Measurements from ENCODE around the gene MFSD12. TPM values are rescaled to one million over a fixed set of nuclear protein-coding genes. Genes with fewer than 3 reads are reported as not detected.

MFSD12 gene
- 74.1 and 80.9 TPM in 2 replicates for total RNA-seq (ENCODE audit: low replicate concordance)
- long read RNA-seq, partial matches to known transcripts: 0 of 1 reads
- long read RNA-seq, other reads (novel, unspliced or antisense): 0 of 1 reads

DNA sequence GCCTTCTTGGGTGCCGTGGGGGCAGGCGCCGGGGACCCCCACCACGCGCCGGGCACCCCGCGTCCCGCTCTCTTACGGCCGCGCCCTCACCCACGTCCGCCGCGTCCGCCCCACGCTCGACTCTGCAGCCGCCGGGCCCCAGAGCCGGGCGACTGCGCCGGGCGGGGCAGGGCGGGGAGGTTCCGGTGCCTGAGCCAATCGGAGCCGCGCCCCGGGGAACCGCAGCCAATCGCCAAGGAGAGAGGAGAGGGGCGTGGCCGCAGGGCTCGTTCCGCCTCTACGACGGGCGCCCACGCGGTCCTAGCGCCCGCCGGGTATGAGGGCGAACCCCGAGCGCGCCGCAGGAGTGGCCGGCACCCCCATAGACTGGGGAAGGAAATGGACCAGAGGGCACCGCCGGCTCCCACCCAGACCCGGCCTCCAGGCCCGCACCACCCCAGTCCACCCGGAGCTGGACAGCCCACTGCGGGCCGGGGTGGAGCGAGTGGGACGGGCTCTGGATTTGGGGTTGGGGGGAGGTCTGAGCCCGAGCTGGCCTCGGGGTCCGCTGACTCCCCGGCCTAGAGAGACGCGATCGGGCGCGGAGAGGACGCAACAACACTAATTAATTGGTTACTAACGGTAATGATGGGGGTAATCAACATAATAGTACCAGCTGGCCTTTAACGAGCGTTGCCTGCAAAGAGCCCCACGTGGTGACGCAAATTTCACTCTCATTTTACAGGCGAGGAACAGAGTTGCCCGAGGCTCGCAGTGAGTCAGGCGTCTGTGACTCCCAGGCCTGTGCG, at the start of gene MFSD12:
Gene MFSD12 (minus strand): TSS at position 126 of the 788 bp plus-strand sequence. CDS start 183 bp downstream, outside the sequence.
- peak; percentile 95 for DNase-seq (ENCODE audit: extremely low spot score, unreplicated experiment)
- peak within 1 kb of the TSS; percentile 78 for H3K27ac Mint-ChIP-seq
- no peaks in the 10 kb centered on the region for H3K9me3 Mint-ChIP-seq
- H3K4me3 Mint-ChIP-seq: peak within 1 kb of the TSS; percentile 92
- H3K27me3 Mint-ChIP-seq: no peaks in the 10 kb centered on the region
- TF ChIP-seq, protein P1, sequence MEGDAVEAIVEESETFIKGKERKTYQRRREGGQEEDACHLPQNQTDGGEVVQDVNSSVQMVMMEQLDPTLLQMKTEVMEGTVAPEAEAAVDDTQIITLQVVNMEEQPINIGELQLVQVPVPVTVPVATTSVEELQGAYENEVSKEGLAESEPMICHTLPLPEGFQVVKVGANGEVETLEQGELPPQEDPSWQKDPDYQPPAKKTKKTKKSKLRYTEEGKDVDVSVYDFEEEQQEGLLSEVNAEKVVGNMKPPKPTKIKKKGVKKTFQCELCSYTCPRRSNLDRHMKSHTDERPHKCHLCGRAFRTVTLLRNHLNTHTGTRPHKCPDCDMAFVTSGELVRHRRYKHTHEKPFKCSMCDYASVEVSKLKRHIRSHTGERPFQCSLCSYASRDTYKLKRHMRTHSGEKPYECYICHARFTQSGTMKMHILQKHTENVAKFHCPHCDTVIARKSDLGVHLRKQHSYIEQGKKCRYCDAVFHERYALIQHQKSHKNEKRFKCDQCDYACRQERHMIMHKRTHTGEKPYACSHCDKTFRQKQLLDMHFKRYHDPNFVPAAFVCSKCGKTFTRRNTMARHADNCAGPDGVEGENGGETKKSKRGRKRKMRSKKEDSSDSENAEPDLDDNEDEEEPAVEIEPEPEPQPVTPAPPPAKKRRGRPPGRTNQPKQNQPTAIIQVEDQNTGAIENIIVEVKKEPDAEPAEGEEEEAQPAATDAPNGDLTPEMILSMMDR (conservative IDR thresholded peaks at IDR 0.05): no peak
- H3K4me1 Mint-ChIP-seq (ENCODE audit: unreplicated experiment): peaks cover 16% of the 10 kb centered on the region
- H3K36me3 Mint-ChIP-seq: no peaks in the 10 kb centered on the region

DNA sequence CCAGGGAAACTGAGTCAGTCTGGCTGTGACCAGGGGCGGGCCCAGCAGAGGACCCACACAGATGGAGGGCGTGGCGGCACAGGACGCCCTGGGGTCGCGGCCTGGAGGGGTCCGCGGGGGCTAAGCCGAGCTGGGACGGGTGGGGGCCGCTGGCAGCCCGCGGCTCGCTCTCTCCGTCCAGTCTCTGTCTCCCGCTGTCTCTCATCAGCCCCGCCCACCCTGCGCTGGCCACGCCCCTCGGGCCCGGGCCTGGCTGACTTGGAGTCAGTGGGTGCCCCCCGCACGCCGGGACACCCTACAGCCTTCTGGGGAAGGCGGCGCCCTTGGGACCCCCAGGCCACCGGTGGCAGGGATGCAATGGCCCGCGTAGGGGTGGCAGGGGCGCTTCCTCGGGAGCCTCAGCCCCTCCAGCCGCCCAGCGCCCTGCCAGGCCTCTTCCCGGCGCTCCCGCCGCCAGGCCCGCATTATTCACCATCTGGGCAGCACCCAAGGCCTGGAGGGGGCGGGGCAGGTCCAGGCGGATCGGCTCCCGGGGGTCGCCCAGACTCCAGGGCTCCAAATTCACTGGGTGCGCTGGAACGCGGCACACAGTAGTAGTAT, 49.4 kb upstream of the MFSD12 start, which contains the start of gene TBXA2R:
Gene TBXA2R (minus strand): TSS at position 186 of the 600 bp plus-strand sequence. CDS start 6,241 bp downstream, outside the sequence.
- TF ChIP-seq, protein P1 (conservative IDR thresholded peaks at IDR 0.05): no peak
- Mint-ChIP-seq H3K4me1 (ENCODE audit: unreplicated experiment) (peaks cover 7% of the 10 kb centered on the region), H3K9me3 (no peaks in the 10 kb centered on the region), H3K27ac (no peak within 1 kb of the TSS), H3K27me3 (peaks cover 14% of the 10 kb centered on the region), H3K36me3 (no peaks in the 10 kb centered on the region), H3K4me3 (no peak within 1 kb of the TSS)
- DNase-seq (ENCODE audit: extremely low spot score, unreplicated experiment): no peak

DNA sequence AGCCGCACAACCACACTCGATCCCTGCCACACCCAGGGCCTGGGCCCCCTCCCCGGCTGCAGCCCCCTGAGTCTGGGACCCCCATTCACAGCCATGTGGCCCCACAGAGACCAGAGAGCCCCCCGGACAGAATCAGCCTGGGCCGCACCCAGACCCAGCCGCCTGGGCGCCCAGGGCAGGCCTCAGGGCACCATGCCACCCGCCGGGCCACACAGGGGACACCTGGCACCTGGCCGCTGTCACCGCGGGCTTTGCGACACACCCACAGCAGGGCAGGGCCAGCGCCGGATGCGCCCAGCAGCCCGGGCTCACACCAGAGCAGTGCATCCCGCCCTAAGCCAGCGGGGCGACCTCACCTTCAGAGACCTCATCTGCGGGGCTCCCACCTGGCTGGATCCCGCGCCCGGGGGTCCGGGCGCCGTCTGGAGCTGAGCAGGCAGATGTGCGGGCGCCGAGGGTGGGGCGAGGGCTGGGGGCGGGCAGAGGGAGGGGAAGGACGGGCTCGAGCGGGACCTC, 48.8 kb upstream of the MFSD12 start:
- H3K4me3 Mint-ChIP-seq: no peak overlapping the region
- no peak overlapping the region for H3K27ac Mint-ChIP-seq

DNA sequence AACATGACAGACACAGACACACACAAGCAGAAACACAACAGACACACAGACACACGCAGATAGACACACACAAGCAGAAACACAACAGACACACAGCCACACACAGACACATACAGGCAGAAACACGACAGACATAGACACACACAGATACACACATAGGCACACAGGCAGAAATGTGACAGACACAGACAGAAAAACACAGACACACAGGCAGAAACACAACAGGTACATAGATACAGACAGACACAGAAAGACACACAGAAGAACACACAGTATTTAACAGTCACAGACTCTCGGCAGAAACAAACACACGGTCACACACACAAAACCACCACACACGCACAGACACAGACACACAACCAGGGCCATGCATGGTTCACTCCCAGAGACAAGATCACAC, 48.4 kb upstream of the MFSD12 start:
- H3K27me3 Mint-ChIP-seq: peaks cover 14% of the 10 kb centered on the region
- H3K4me3 Mint-ChIP-seq: no peak overlapping the region
- TF ChIP-seq, protein P1 (conservative IDR thresholded peaks at IDR 0.05): no peak
- no peaks in the 10 kb centered on the region for H3K9me3 Mint-ChIP-seq
- H3K36me3 Mint-ChIP-seq: no peaks in the 10 kb centered on the region
- no peak overlapping the region for H3K27ac Mint-ChIP-seq
- H3K4me1 Mint-ChIP-seq (ENCODE audit: unreplicated experiment): peaks cover 7% of the 10 kb centered on the region
- DNase-seq (ENCODE audit: extremely low spot score, unreplicated experiment): no peak

More for the DNA sequence above, 48.8 kb upstream of the MFSD12 start:
- H3K36me3 Mint-ChIP-seq: no peaks in the 10 kb centered on the region
- TF ChIP-seq, protein P1 (conservative IDR thresholded peaks at IDR 0.05): no peak
- peaks cover 7% of the 10 kb centered on the region for H3K4me1 Mint-ChIP-seq (ENCODE audit: unreplicated experiment)
- no peak for DNase-seq (ENCODE audit: extremely low spot score, unreplicated experiment)
- H3K27me3 Mint-ChIP-seq: peaks cover 14% of the 10 kb centered on the region
- no peaks in the 10 kb centered on the region for H3K9me3 Mint-ChIP-seq

DNA sequence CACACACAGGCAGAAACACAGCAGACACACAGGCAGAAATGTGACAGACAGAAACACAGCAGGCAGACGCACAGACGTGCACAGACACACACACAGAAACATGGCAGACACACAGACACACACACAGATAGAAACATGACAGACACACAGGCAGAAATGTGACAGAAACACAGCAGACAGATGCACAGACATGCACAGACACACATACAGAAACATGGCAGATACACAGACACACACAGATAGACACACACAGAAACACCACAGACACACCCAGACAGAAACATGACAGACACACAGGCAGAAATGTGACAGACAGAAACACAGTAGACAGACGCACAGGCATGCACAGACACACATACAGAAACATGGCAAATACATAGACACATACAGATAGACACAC, 48.0 kb upstream of the MFSD12 start:
- H3K27ac Mint-ChIP-seq: no peak overlapping the region
- no peak overlapping the region for H3K4me3 Mint-ChIP-seq
- H3K36me3 Mint-ChIP-seq: no peaks in the 10 kb centered on the region
- peaks cover 14% of the 10 kb centered on the region for H3K27me3 Mint-ChIP-seq
- DNase-seq (ENCODE audit: extremely low spot score, unreplicated experiment): no peak
- H3K4me1 Mint-ChIP-seq (ENCODE audit: unreplicated experiment): peaks cover 7% of the 10 kb centered on the region
- TF ChIP-seq, protein P1 (conservative IDR thresholded peaks at IDR 0.05): no peak
- H3K9me3 Mint-ChIP-seq: no peaks in the 10 kb centered on the region

Data from type B pancreatic cell (in vitro differentiated cells).